Hepatocyte (in vitro differentiated cells): Measurements from ENCODE around the gene COBL.

Experiments used
- EZH2 ChIP-seq: fragments of 200-600 bp; sonication (generic); IDR thresholded peaks from 2 replicates; pipeline ENCODE4 v1.6.1; 2016; ENCODE audit warnings: antibody characterized with exemption, mild to moderate bottlenecking, borderline replicate concordance
- TF ChIP-seq, protein P1 (sequence below): fragments of 200-600 bp; sonication (generic); IDR thresholded peaks from 2 replicates; pipeline ENCODE4 v1.5.1; 2016; ENCODE audit warnings: antibody characterized with exemption, mild to moderate bottlenecking; ENCODE audit not compliant: poor library complexity

DNA sequence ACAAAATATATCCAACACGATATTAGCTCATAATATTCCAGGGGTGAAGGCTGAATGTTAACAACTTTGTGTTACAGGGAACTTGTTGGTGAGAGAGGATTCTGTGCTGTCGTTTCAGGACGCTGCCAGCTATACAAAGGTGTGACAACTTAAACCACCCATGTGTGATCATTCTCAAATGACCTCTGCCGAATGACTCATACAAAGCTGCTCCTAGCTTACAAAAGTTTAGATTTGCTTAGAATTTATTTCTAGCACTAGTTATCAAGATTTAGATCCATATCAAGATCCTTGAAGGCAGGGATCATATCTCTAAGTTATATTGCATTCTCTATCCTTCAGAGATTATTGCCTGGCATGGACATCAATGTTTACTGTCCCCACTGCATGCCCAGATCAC lies 65.3 kb downstream of the COBL start:
- TF ChIP-seq, protein P1, sequence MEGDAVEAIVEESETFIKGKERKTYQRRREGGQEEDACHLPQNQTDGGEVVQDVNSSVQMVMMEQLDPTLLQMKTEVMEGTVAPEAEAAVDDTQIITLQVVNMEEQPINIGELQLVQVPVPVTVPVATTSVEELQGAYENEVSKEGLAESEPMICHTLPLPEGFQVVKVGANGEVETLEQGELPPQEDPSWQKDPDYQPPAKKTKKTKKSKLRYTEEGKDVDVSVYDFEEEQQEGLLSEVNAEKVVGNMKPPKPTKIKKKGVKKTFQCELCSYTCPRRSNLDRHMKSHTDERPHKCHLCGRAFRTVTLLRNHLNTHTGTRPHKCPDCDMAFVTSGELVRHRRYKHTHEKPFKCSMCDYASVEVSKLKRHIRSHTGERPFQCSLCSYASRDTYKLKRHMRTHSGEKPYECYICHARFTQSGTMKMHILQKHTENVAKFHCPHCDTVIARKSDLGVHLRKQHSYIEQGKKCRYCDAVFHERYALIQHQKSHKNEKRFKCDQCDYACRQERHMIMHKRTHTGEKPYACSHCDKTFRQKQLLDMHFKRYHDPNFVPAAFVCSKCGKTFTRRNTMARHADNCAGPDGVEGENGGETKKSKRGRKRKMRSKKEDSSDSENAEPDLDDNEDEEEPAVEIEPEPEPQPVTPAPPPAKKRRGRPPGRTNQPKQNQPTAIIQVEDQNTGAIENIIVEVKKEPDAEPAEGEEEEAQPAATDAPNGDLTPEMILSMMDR, result no peak
- TF ChIP-seq EZH2, result no peak
